Liver (tissue), 9 donors: ENCODE results near the gene ZC3H6. TPM values are rescaled to one million over a fixed set of nuclear protein-coding genes. Genes with fewer than 3 reads are reported as not detected.

ENCODE experiments used
- DNase-seq: peaks from one replicate; pipeline ENCODE4 v3.0.0-alpha.2; 2017; ENCODE audit warnings: low spot score
- H3K27ac ChIP-seq, 2 donors: one replicate each; pipeline ENCODE4 v1.7.0; 2013; ENCODE audit warnings: inconsistent platforms in 2 of 2, low read length in 2 of 2, control low read depth in 1 of 2, low read depth in 1 of 2, mild to moderate bottlenecking in 1 of 2
- H3K27me3 ChIP-seq, 4 donors: one replicate each; pipeline versions ENCODE4 v1.6.1 to v1.7.0; 2013; ENCODE audit warnings: low read length in 3 of 4, inconsistent platforms in 1 of 4, mild to moderate bottlenecking in 1 of 4, moderate library complexity in 1 of 4; ENCODE audit not compliant: control insufficient read depth in 4 of 4, insufficient read depth in 4 of 4
- H3K36me3 ChIP-seq, 4 donors: one replicate each; pipeline versions ENCODE4 v1.6.1 to v1.7.0; 2013; ENCODE audit warnings: low read length in 3 of 4, mild to moderate bottlenecking in 3 of 4, low read depth in 1 of 4, moderate library complexity in 1 of 4; ENCODE audit not compliant: control insufficient read depth in 4 of 4, insufficient read depth in 3 of 4
- H3K4me1 ChIP-seq, 4 donors: one replicate each; pipeline versions ENCODE4 v1.6.1 to v1.7.0; 2013; ENCODE audit warnings: low read length in 3 of 4, mild to moderate bottlenecking in 3 of 4, moderate library complexity in 1 of 4; ENCODE audit not compliant: control insufficient read depth in 4 of 4, insufficient read depth in 4 of 4
- H3K4me3 ChIP-seq, 3 donors: one replicate each; pipeline versions ENCODE4 v1.6.1 to v1.7.0; 2013; ENCODE audit warnings: low read length in 3 of 3, control low read depth in 1 of 3, low read depth in 1 of 3, mild to moderate bottlenecking in 1 of 3
- H3K9ac ChIP-seq, 2 donors: one replicate each; pipeline ENCODE4 v1.7.0; 2013; ENCODE audit warnings: low read length in 2 of 2, mild to moderate bottlenecking in 2 of 2, moderate library complexity in 2 of 2, control low read depth in 1 of 2, low read depth in 1 of 2
- H3K9me3 ChIP-seq, 4 donors: one replicate each; pipeline versions ENCODE4 v1.6.1 to v1.7.0; 2013; ENCODE audit warnings: low read length in 3 of 4; ENCODE audit not compliant: control insufficient read depth in 4 of 4
- ATF3 ChIP-seq: IDR thresholded peaks from 2 replicates; pipeline ENCODE4 v1.6.1; 2016; ENCODE audit warnings: antibody characterized with exemption
- EGR1 ChIP-seq, 2 donors: IDR thresholded peaks; 2 replicates each; pipeline ENCODE4 v1.6.1; 2016 to 2018; ENCODE audit warnings: antibody characterized with exemption in 2 of 2, low read depth in 2 of 2
- FOXA1 ChIP-seq: IDR thresholded peaks from 2 replicates; pipeline ENCODE4 v1.6.1; 2016; ENCODE audit warnings: antibody characterized with exemption
- FOXA2 ChIP-seq: IDR thresholded peaks from 2 replicates; pipeline ENCODE4 v1.6.1; 2016; ENCODE audit warnings: antibody characterized with exemption
- GABPA ChIP-seq, 2 donors: IDR thresholded peaks in 1 of 2; conservative IDR thresholded peaks in 1 of 2; 2 replicates each; pipeline ENCODE4 v1.6.1; 2016; ENCODE audit warnings: antibody characterized with exemption in 2 of 2, mild to moderate bottlenecking in 1 of 2, moderate library complexity in 1 of 2
- HNF4A ChIP-seq, 2 donors: conservative IDR thresholded peaks; 2 replicates each; pipeline ENCODE4 v1.6.1; 2016; ENCODE audit warnings: antibody characterized with exemption in 2 of 2, mild to moderate bottlenecking in 2 of 2
- HNF4G ChIP-seq: IDR thresholded peaks from 2 replicates; pipeline ENCODE4 v1.6.1; 2016; ENCODE audit warnings: antibody characterized with exemption
- JUND ChIP-seq, 2 donors: IDR thresholded peaks; 2 replicates each; pipeline ENCODE4 v1.6.1; 2016; ENCODE audit warnings: antibody characterized with exemption in 2 of 2
- MAX ChIP-seq: IDR thresholded peaks from 2 replicates; pipeline ENCODE4 v1.6.1; 2016; ENCODE audit warnings: antibody characterized with exemption
- NR2F2 ChIP-seq: IDR thresholded peaks from 2 replicates; pipeline ENCODE4 v1.6.1; 2016; ENCODE audit warnings: antibody characterized with exemption
- RAD21 ChIP-seq, 2 donors: IDR thresholded peaks; 2 replicates each; pipeline ENCODE4 v1.6.1; 2016; ENCODE audit warnings: antibody characterized with exemption in 2 of 2, mild to moderate bottlenecking in 2 of 2
- RXRA ChIP-seq, 2 donors: IDR thresholded peaks; 2 replicates each; pipeline ENCODE4 v1.6.1; 2017 to 2018; ENCODE audit warnings: antibody characterized with exemption in 2 of 2, mild to moderate bottlenecking in 1 of 2
- SP1 ChIP-seq: IDR thresholded peaks from 2 replicates; pipeline ENCODE4 v1.6.1; 2018; ENCODE audit warnings: antibody characterized with exemption, mild to moderate bottlenecking
- YY1 ChIP-seq: IDR thresholded peaks from 2 replicates; pipeline ENCODE4 v1.6.1; 2016; ENCODE audit warnings: antibody characterized with exemption, mild to moderate bottlenecking
- ZBTB33 ChIP-seq: IDR thresholded peaks from 2 replicates; pipeline ENCODE4 v1.6.1; 2016; ENCODE audit warnings: antibody characterized with exemption
- WGBS: extraction: QIAGEN DNeasy Blood & Tissue Kit; methylation state at CpG from one replicate; pipeline ENCODE4 v1.1.7; 2013; 5-methylcytosine and 5-hydroxymethylcytosine counted together
- polyA plus RNA-seq, 2 donors: library from polyadenylated mRNA; stranded (reverse) in 1 of 2; unstranded in 1 of 2; fragments of 200-250 nt in 1 of 2; fragments of >200 nt in 1 of 2; fragmentation: Nextera tagmentation in 1 of 2; extraction: Ambion mirVana in 1 of 2; gene quantifications; one replicate each; pipeline versions ENCODE4 v1.2.1 to v1.2.3, GENCODE V29; 2013 to 2015
- total RNA-seq, 2 donors: library from RNA; depleted of rRNA; stranded (reverse); fragments of >200 nt; gene quantifications; one replicate each; pipeline ENCODE4 v1.2.3, GENCODE V29; 2014
- TF ChIP-seq, protein P1 (sequence below): fragments of 150-350 bp; IDR thresholded peaks from 2 replicates; pipeline ENCODE4 v1.5.1; 2017; ENCODE audit warnings: improper control_type of control experiment, low read depth, low read length; ENCODE audit not compliant: missing input control
- TF ChIP-seq, protein P2 (sequence below): IDR thresholded peaks from 2 replicates; pipeline ENCODE4 v1.6.1; 2016; ENCODE audit warnings: antibody characterized with exemption, mild to moderate bottlenecking
- donor health status: healthy.
- donor health status: healthy.
- donor health status: healthy.
- donor health status: healthy.
- donor health status: healthy.

Gene ZC3H6
- total and polyA plus RNA-seq, 4 donors = 0.32 to 5.8 (median 2.3) TPM

- no peak overlapping the region for H3K27ac ChIP-seq
- H3K4me1 ChIP-seq = peaks cover 0 to 12% (median 6%) of the 10 kb centered on the region in 4 donors
- WGBS = 91% methylated on average over 2 of the region's 2 CpGs
- TF ChIP-seq EGR1 (IDR thresholded peaks at IDR 0.05; ENCODE audit: low read depth in 2 of 2) (no peak), JUND (IDR thresholded peaks at IDR 0.05) (no peak), HNF4G (no peak), HNF4A (conservative IDR thresholded peaks at IDR 0.05) (no peak), YY1 (no peak)
- TF ChIP-seq, protein P1, sequence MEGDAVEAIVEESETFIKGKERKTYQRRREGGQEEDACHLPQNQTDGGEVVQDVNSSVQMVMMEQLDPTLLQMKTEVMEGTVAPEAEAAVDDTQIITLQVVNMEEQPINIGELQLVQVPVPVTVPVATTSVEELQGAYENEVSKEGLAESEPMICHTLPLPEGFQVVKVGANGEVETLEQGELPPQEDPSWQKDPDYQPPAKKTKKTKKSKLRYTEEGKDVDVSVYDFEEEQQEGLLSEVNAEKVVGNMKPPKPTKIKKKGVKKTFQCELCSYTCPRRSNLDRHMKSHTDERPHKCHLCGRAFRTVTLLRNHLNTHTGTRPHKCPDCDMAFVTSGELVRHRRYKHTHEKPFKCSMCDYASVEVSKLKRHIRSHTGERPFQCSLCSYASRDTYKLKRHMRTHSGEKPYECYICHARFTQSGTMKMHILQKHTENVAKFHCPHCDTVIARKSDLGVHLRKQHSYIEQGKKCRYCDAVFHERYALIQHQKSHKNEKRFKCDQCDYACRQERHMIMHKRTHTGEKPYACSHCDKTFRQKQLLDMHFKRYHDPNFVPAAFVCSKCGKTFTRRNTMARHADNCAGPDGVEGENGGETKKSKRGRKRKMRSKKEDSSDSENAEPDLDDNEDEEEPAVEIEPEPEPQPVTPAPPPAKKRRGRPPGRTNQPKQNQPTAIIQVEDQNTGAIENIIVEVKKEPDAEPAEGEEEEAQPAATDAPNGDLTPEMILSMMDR = no peak
- no peaks in the 10 kb centered on the region for H3K9me3 ChIP-seq
- DNase-seq = no peak
- H3K27me3 ChIP-seq = no peaks in the 10 kb centered on the region
- H3K9ac ChIP-seq = no peak overlapping the region
- H3K4me3 ChIP-seq = no peak overlapping the region
- no peaks in the 10 kb centered on the region for H3K36me3 ChIP-seq
Measured at GRCh38 chr2:112255875-112256274, 19.5 kb upstream of the ZC3H6 start.

- H3K9me3 ChIP-seq = no peaks in the 10 kb centered on the region
- TF ChIP-seq JUND (IDR thresholded peaks at IDR 0.05) (no peak), FOXA1 (no peak), ATF3 (no peak), NR2F2 (no peak)
- no peak overlapping the region for H3K27ac ChIP-seq
- H3K27me3 ChIP-seq = no peaks in the 10 kb centered on the region
- DNase-seq = no peak
- H3K4me1 ChIP-seq = peaks cover 0 to 12% (median 6%) of the 10 kb centered on the region in 4 donors
- no peak overlapping the region for H3K4me3 ChIP-seq
- H3K9ac ChIP-seq = no peak overlapping the region
- WGBS = 95% methylated on average over 2 of the region's 2 CpGs
- no peaks in the 10 kb centered on the region for H3K36me3 ChIP-seq
Measured at GRCh38 chr2:112256654-112257053, 18.7 kb upstream of the ZC3H6 start.

GRCh38 chr2:112257575-112257974 lies 17.8 kb upstream of the ZC3H6 start:
- no peak overlapping the region for H3K4me3 ChIP-seq
- WGBS = 82% methylated on average over 4 of the region's 4 CpGs

More at GRCh38 chr2:112257575-112257974, 17.8 kb upstream of the ZC3H6 start:
- Histone ChIP-seq H3K4me1 (peaks cover 0 to 12% (median 6%) of the 10 kb centered on the region in 4 donors), H3K27me3 (no peaks in the 10 kb centered on the region), H3K27ac (no peak overlapping the region), H3K9ac (no peak overlapping the region), H3K9me3 (no peaks in the 10 kb centered on the region), H3K36me3 (no peaks in the 10 kb centered on the region)
- no peak for TF ChIP-seq EGR1 (IDR thresholded peaks at IDR 0.05; ENCODE audit: low read depth in 2 of 2)
- TF ChIP-seq MAX = no peak
- TF ChIP-seq RAD21 (IDR thresholded peaks at IDR 0.05) = no peak
- no peak for TF ChIP-seq ATF3
- TF ChIP-seq, protein P2, sequence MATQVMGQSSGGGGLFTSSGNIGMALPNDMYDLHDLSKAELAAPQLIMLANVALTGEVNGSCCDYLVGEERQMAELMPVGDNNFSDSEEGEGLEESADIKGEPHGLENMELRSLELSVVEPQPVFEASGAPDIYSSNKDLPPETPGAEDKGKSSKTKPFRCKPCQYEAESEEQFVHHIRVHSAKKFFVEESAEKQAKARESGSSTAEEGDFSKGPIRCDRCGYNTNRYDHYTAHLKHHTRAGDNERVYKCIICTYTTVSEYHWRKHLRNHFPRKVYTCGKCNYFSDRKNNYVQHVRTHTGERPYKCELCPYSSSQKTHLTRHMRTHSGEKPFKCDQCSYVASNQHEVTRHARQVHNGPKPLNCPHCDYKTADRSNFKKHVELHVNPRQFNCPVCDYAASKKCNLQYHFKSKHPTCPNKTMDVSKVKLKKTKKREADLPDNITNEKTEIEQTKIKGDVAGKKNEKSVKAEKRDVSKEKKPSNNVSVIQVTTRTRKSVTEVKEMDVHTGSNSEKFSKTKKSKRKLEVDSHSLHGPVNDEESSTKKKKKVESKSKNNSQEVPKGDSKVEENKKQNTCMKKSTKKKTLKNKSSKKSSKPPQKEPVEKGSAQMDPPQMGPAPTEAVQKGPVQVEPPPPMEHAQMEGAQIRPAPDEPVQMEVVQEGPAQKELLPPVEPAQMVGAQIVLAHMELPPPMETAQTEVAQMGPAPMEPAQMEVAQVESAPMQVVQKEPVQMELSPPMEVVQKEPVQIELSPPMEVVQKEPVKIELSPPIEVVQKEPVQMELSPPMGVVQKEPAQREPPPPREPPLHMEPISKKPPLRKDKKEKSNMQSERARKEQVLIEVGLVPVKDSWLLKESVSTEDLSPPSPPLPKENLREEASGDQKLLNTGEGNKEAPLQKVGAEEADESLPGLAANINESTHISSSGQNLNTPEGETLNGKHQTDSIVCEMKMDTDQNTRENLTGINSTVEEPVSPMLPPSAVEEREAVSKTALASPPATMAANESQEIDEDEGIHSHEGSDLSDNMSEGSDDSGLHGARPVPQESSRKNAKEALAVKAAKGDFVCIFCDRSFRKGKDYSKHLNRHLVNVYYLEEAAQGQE = no peak
- TF ChIP-seq RXRA (IDR thresholded peaks at IDR 0.05) = no peak
- TF ChIP-seq FOXA2 = no peak
- TF ChIP-seq, protein P1 = no peak
- no peak for TF ChIP-seq GABPA (IDR thresholded peaks at IDR 0.05 in 1 of 2, conservative IDR thresholded peaks at IDR 0.05 in 1 of 2)
- no peak for TF ChIP-seq HNF4G
- no peak for TF ChIP-seq SP1
- no peak for TF ChIP-seq FOXA1
- no peak for TF ChIP-seq ZBTB33
- no peak for TF ChIP-seq JUND (IDR thresholded peaks at IDR 0.05)
- DNase-seq = no peak
